Neutrophil (primary cell): ENCODE data around the gene STARD13.

ENCODE experiments used
- H3K27ac ChIP-seq: fragments of 200-600 bp; sonication (generic); 2 replicates; pipeline ENCODE4 v1.5.1; 2016; ENCODE audit warnings: mild to moderate bottlenecking, moderate library complexity
- H3K27me3 ChIP-seq: fragments of 200-600 bp; sonication (generic); 2 replicates; pipeline ENCODE4 v1.6.0; 2016; ENCODE audit warnings: mild to moderate bottlenecking
- H3K36me3 ChIP-seq: fragments of 200-600 bp; sonication (generic); 2 replicates; pipeline ENCODE4 v1.5.1; 2017
- H3K4me1 ChIP-seq, 2 experiments: fragments of 200-600 bp in 1 of 2; sonication (generic) in 1 of 2; 1 replicate in 1 of 2; 2 replicates in 1 of 2; pipeline versions ENCODE4 v1.5.1 to v1.6.1; 2013 to 2016; ENCODE audit warnings: low read depth in 1 of 2, low read length in 1 of 2, mild to moderate bottlenecking in 1 of 2, moderate library complexity in 1 of 2; ENCODE audit not compliant: control insufficient read depth in 1 of 2, insufficient read depth in 1 of 2
- H3K4me3 ChIP-seq, 2 experiments: fragments of 200-600 bp in 1 of 2; sonication (generic) in 1 of 2; 1 replicate in 1 of 2; 2 replicates in 1 of 2; pipeline ENCODE4 v1.5.1; 2013 to 2016; ENCODE audit warnings: low read depth in 1 of 2, low read length in 1 of 2, mild to moderate bottlenecking in 1 of 2, moderate library complexity in 1 of 2
- H3K9me3 ChIP-seq: fragments of 200-600 bp; sonication (generic); 2 replicates; pipeline ENCODE4 v1.5.1; 2016
- TF ChIP-seq, protein P1 (sequence below): fragments of 200-600 bp; sonication (generic); IDR thresholded peaks from 2 replicates; pipeline ENCODE4 v1.5.1; 2016; ENCODE audit warnings: antibody characterized with exemption

STARD13 gene

GRCh38 chr13:33129886-33130285 is 155.7 kb downstream of the STARD13 start:
- no peaks in the 10 kb centered on the region for H3K9me3 ChIP-seq
- no peaks in the 10 kb centered on the region for H3K36me3 ChIP-seq
- no peak overlapping the region for H3K27ac ChIP-seq
- no peak overlapping the region for H3K4me3 ChIP-seq
- no peaks in the 10 kb centered on the region for H3K4me1 ChIP-seq
- H3K27me3 ChIP-seq = no peaks in the 10 kb centered on the region
- TF ChIP-seq, protein P1, sequence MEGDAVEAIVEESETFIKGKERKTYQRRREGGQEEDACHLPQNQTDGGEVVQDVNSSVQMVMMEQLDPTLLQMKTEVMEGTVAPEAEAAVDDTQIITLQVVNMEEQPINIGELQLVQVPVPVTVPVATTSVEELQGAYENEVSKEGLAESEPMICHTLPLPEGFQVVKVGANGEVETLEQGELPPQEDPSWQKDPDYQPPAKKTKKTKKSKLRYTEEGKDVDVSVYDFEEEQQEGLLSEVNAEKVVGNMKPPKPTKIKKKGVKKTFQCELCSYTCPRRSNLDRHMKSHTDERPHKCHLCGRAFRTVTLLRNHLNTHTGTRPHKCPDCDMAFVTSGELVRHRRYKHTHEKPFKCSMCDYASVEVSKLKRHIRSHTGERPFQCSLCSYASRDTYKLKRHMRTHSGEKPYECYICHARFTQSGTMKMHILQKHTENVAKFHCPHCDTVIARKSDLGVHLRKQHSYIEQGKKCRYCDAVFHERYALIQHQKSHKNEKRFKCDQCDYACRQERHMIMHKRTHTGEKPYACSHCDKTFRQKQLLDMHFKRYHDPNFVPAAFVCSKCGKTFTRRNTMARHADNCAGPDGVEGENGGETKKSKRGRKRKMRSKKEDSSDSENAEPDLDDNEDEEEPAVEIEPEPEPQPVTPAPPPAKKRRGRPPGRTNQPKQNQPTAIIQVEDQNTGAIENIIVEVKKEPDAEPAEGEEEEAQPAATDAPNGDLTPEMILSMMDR = no peak

DNA sequence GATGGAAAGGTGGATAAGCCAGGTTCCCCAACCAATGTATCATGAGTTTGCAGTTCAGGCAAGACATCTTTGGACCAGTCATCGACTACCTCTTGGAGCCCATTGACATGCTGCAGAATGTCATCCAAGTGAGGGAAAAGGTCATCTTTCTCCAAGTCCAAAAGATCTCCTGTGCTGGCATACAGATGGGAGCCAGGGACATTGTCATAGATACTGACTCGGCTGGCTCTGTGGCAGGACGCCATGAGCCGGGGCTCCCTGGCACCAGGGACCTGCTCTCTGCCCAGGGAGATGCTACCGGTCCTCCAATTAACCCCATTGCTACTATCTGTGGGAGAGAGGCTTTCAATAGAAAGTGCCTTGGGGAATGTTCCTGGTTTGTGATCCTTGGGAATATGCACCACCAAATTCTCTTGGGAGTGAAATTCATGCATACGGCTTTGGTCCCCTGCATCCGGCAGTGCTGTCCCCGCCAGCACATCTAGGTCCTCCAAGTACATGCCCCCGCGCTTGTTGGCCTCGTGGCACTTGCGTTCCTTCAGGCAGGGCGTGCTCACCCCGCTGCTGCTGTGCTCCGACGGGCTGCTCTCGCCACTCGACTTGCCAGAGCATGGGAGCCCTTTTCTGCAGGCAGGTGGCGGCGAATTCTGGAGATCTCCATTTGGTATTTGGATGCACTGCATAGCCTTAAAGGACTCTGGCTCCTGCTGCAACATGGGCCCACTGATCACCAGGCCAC is 156.3 kb downstream of the STARD13 start:
- TF ChIP-seq, protein P1 = no peak
- H3K9me3 ChIP-seq = no peaks in the 10 kb centered on the region
- H3K4me3 ChIP-seq = no peak overlapping the region
- H3K27me3 ChIP-seq = no peaks in the 10 kb centered on the region
- no peaks in the 10 kb centered on the region for H3K36me3 ChIP-seq
- H3K4me1 ChIP-seq = no peaks in the 10 kb centered on the region
- no peak overlapping the region for H3K27ac ChIP-seq

DNA sequence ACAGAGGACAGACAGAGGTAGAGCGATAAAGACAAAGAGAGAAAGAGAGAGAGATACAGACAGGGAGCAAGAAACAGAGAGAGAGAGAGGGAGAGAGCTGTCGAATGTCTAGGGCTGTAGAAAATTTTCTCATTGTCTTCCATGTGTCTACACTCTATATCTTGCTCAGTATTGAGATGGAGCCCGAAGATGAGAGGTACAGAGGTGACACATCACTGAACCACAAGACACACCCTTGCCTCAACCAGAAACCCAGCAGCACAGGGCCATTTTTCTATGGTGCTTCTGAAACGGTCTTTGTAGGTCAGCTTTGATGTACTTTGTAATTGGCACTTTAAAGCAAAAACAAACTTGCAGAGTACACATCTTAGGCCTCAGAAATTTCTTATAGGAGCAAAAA is 157.4 kb downstream of the STARD13 start:
- Histone ChIP-seq H3K36me3 (no peaks in the 10 kb centered on the region), H3K27ac (no peak overlapping the region), H3K9me3 (no peaks in the 10 kb centered on the region), H3K4me3 (no peak overlapping the region), H3K27me3 (no peaks in the 10 kb centered on the region), H3K4me1 (no peaks in the 10 kb centered on the region)
- TF ChIP-seq, protein P1 = no peak

GRCh38 chr13:33127009-33127551 is 158.5 kb downstream of the STARD13 start:
- TF ChIP-seq, protein P1 = no peak
- H3K4me3 ChIP-seq = no peak overlapping the region
- no peaks in the 10 kb centered on the region for H3K4me1 ChIP-seq
- H3K36me3 ChIP-seq = no peaks in the 10 kb centered on the region
- no peaks in the 10 kb centered on the region for H3K27me3 ChIP-seq
- H3K9me3 ChIP-seq = no peaks in the 10 kb centered on the region
- no peak overlapping the region for H3K27ac ChIP-seq

GRCh38 chr13:33125821-33126570 is 159.6 kb downstream of the STARD13 start:
- Histone ChIP-seq H3K4me1 (no peaks in the 10 kb centered on the region), H3K9me3 (no peaks in the 10 kb centered on the region), H3K27me3 (no peaks in the 10 kb centered on the region), H3K27ac (no peak overlapping the region), H3K4me3 (no peak overlapping the region), H3K36me3 (no peaks in the 10 kb centered on the region)
- TF ChIP-seq, protein P1 = no peak
